Loucy (cell line): ENCODE measurements around the gene CHI3L1.

Source experiments
- CTCF ChIP-seq: fragments of 200-600 bp; sonication (generic); conservative IDR thresholded peaks from 2 replicates; pipeline ENCODE4 v1.5.1; 2014; ENCODE audit warnings: mild to moderate bottlenecking, antibody characterized with exemption, low read length
- EZH2phosphoT487 ChIP-seq: fragments of 200-600 bp; IDR thresholded peaks from 2 replicates; pipeline ENCODE4 v1.6.1; 2018; ENCODE audit warnings: antibody characterized with exemption, mild to moderate bottlenecking, moderate library complexity, borderline replicate concordance

- no peak for TF ChIP-seq CTCF
- TF ChIP-seq EZH2phosphoT487: no peak
Observed at GRCh38 chr1:203129501-203130231, 56.8 kb downstream of the CHI3L1 start.
